Stomach (tissue), 4 donors: ENCODE measurements around the gene PFDN2.

Source experiments
- POLR2A ChIP-seq, 4 donors: fragments of 450-650 bp; IDR thresholded peaks; one replicate each; pipeline ENCODE4 v1.6.1; 2016; ENCODE audit warnings: antibody characterized with exemption in 4 of 4, control low read depth in 2 of 4, mild to moderate bottlenecking in 1 of 4, moderate library complexity in 1 of 4
- POLR2AphosphoS5 ChIP-seq, 3 donors: sonication (generic); formaldehyde crosslinking; IDR thresholded peaks; one replicate each; pipeline ENCODE4 v1.6.1; 2016; ENCODE audit warnings: antibody characterized with exemption in 3 of 3

GRCh38 chr1:161089938-161090337 is 27.9 kb downstream of the PFDN2 start:
- no peak for TF ChIP-seq POLR2A (IDR thresholded peaks at IDR 0.05)
- no peak for TF ChIP-seq POLR2AphosphoS5 (IDR thresholded peaks at IDR 0.05)
